HepG2 (cell line): ENCODE data around the gene BPIFA1. TPM values are rescaled to one million over a fixed set of nuclear protein-coding genes. Genes with fewer than 3 reads are reported as not detected.

ENCODE experiments used
- ARNT2 ChIP-seq: sonication (generic); formaldehyde crosslinking; IDR thresholded peaks from 2 replicates; pipeline ENCODE4 v1.8.0; 2022; ENCODE audit warnings: mild to moderate bottlenecking, low read depth, missing genetic modification reagents, moderate library complexity
- CREB1 ChIP-seq, 2 experiments: fragments of 450-650 bp in 1 of 2; IDR thresholded peaks; 2 replicates each; pipeline ENCODE4 v1.6.1; 2016 to 2017; ENCODE audit warnings: control low read depth in 1 of 2, mild to moderate bottlenecking in 1 of 2, missing compliant biosample characterization in 1 of 2, missing genetic modification characterization in 1 of 2
- DNMT3B ChIP-seq: conservative IDR thresholded peaks from 2 replicates; pipeline ENCODE4 v1.6.1; 2016; ENCODE audit warnings: missing biosample characterization, control low read depth
- EED ChIP-seq: sonication (generic); formaldehyde crosslinking; IDR thresholded peaks from 2 replicates; pipeline ENCODE4 v1.5.0; 2020; ENCODE audit warnings: mild to moderate bottlenecking, missing genetic modification reagents
- ELF1 ChIP-seq: sonication (generic); formaldehyde crosslinking; IDR thresholded peaks from 2 replicates; pipeline ENCODE4 v1.4.0; 2020; ENCODE audit warnings: missing genetic modification reagents
- NFYC ChIP-seq: IDR thresholded peaks from 2 replicates; pipeline ENCODE4 v1.6.1; 2016; ENCODE audit warnings: missing genetic modification reagents, missing compliant biosample characterization
- RFX3 ChIP-seq: IDR thresholded peaks from 2 replicates; pipeline ENCODE4 v1.6.1; 2016; ENCODE audit warnings: missing biosample characterization, missing genetic modification reagents
- RORA ChIP-seq: sonication (generic); formaldehyde crosslinking; IDR thresholded peaks from 2 replicates; pipeline ENCODE4 v1.5.0; 2020; ENCODE audit warnings: mild to moderate bottlenecking, missing genetic modification reagents, moderate library complexity
- TBP ChIP-seq: sonication (generic); formaldehyde crosslinking; IDR thresholded peaks from 2 replicates; pipeline ENCODE4 v1.5.0; 2020; ENCODE audit warnings: missing genetic modification reagents
- TEAD3 ChIP-seq: optimal IDR thresholded peaks from 2 replicates; pipeline ENCODE3; 2016; ENCODE audit warnings: borderline replicate concordance
- ZBTB42 ChIP-seq: sonication (generic); formaldehyde crosslinking; IDR thresholded peaks from 2 replicates; pipeline ENCODE4 v1.5.0; 2020; ENCODE audit warnings: mild to moderate bottlenecking, missing genetic modification reagents
- ZNF180 ChIP-seq: sonication (generic); formaldehyde crosslinking; IDR thresholded peaks from 2 replicates; pipeline ENCODE4 v1.4.0; 2020; ENCODE audit warnings: low read depth, missing genetic modification reagents, borderline replicate concordance
- ZNF343 ChIP-seq: sonication (generic); formaldehyde crosslinking; IDR thresholded peaks from 2 replicates; pipeline ENCODE4 v1.4.0; 2020; ENCODE audit warnings: mild to moderate bottlenecking, missing genetic modification reagents
- ZNF552 ChIP-seq: sonication (generic); formaldehyde crosslinking; IDR thresholded peaks from 2 replicates; pipeline ENCODE4 v1.9.0; 2022; ENCODE audit warnings: missing genetic modification reagents, mild to moderate bottlenecking, borderline replicate concordance
- ZNF598 ChIP-seq: sonication (generic); formaldehyde crosslinking; IDR thresholded peaks from 2 replicates; pipeline ENCODE4 v1.5.1; 2020; ENCODE audit warnings: mild to moderate bottlenecking, missing genetic modification reagents, borderline replicate concordance
- ZNF850 ChIP-seq: sonication (generic); formaldehyde crosslinking; conservative IDR thresholded peaks from 2 replicates; pipeline ENCODE4 v1.9.0; 2021; ENCODE audit warnings: mild to moderate bottlenecking, missing genetic modification reagents
- polyA plus RNA-seq, 8 experiments: library from polyadenylated mRNA; depleted of rRNA in 3 of 8; stranded (reverse) in 7 of 8; unstranded in 1 of 8; fragments of >200 nt; fragmentation: Illumina TruSeq in 4 of 8; extraction: Trizol in 4 of 8; gene quantifications; 2 replicates each; pipeline versions ENCODE4 v1.2.1 to v1.2.3, GENCODE V29; 2011 to 2016; ENCODE audit warnings: low read depth in 4 of 8, missing spikeins in 1 of 8, mixed read lengths in 1 of 8; ENCODE audit not compliant: insufficient read depth in 1 of 8
- total RNA-seq, 5 experiments: library from RNA; depleted of rRNA; stranded (reverse); fragments of >200 nt; fragmentation: Illumina TruSeq; extraction: Trizol; gene quantifications; 2 replicates each; pipeline ENCODE4 v1.2.3, GENCODE V29; 2016; ENCODE audit warnings: low read depth in 1 of 5
- TF ChIP-seq, protein P1 (sequence below): sonication (generic); formaldehyde crosslinking; IDR thresholded peaks from 2 replicates; pipeline ENCODE4 v1.9.0; 2021; ENCODE audit warnings: missing genetic modification reagents, mild to moderate bottlenecking, borderline replicate concordance
- TF ChIP-seq, protein P2 (sequence below): sonication (generic); formaldehyde crosslinking; IDR thresholded peaks from 2 replicates; pipeline ENCODE4 v1.4.0; 2020; ENCODE audit warnings: low read depth, mild to moderate bottlenecking, missing genetic modification reagents
- TF ChIP-seq, protein P3 (sequence below): sonication (generic); formaldehyde crosslinking; IDR thresholded peaks from 2 replicates; pipeline ENCODE4 v1.4.0; 2020; ENCODE audit warnings: mild to moderate bottlenecking, missing genetic modification reagents
- TF ChIP-seq, protein P4 (sequence below): sonication (generic); formaldehyde crosslinking; IDR thresholded peaks from 2 replicates; pipeline ENCODE4 v1.4.0; 2020; ENCODE audit warnings: missing genetic modification reagents
- TF ChIP-seq, protein P5 (sequence below): sonication (generic); formaldehyde crosslinking; IDR thresholded peaks from 2 replicates; pipeline ENCODE4 v1.8.1; 2023; ENCODE audit warnings: mild to moderate bottlenecking, moderate library complexity, missing genetic modification reagents

Gene BPIFA1
- total and polyA plus RNA-seq, 2 of the 13 experiments (the other 11 are each of a cell fraction or from before 2014, with no cell fraction given) = not detected

DNA sequence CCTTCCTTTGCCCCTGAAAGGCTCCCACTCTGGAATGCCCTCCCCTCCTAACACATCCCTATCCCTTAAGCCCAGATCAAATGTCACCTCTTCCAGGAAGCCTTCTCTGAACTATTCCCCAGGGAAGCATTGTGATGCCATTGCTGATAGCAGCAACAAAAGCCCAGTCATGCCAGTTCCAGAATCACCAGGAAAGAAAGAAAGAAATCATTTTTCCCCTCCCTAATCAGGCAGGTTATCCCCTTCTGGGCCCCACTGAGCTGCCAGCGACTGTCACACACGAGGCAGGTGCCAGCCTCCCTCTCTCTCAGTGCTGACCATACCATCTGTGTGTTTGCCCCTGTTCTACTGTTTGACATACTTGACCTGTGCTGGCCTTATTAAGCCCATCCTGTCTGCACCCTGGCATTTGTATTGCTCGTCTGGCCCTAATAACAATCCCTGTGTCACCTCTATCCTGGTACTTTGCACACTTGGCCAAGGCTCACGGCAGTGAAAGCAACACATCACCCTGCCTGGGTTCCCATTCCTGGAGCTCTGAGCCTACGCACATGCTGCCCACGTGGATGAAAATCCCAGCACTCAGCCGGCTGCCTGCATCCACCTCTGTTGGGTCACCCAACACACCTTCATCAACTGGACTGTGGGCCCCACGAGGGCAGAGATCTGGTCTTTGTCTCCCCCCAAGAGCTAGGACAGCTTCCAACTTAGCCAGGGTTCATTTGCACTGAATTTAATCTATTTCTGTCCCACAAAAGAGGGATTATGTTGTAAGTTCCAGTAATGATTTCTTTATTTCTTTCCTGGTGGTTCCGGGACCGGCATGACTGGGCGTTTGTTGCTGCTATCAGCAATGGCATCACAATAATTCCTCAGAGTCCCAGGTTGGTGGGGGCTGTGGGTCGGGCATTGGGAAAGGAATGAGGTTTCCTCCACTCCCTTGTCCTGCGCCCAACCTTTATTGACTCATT lies 42.0 kb downstream of the BPIFA1 start (continued):
- TF ChIP-seq RORA (CRISPR knock-in tag) (no peak), CREB1 (IDR thresholded peaks at IDR 0.05) (no peak), CREB1 (CRISPR knock-in tag; IDR thresholded peaks at IDR 0.05) (no peak), ZBTB42 (CRISPR knock-in tag) (peak; percentile 86), EED (CRISPR knock-in tag) (peak; percentile 75; the same call in 1 of the 2 replicates), TEAD3 (CRISPR knock-in tag) (peak; percentile 61), NFYC (CRISPR knock-in tag) (no peak), RFX3 (no peak), ZNF343 (CRISPR knock-in tag) (no peak), ZNF552 (peak; percentile 92; the same call in 1 of the 2 replicates), ARNT2 (CRISPR knock-in tag) (peak; percentile 92), ZNF598 (CRISPR knock-in tag) (peak; percentile 99; the same call in 1 of the 2 replicates), DNMT3B (peak; percentile 81; the same call in 1 of the 2 replicates), ZNF850 (no peak), ZNF180 (CRISPR knock-in tag) (no peak), ELF1 (CRISPR knock-in tag) (peak; percentile 73), TBP (CRISPR knock-in tag) (no peak)
- TF ChIP-seq, protein P1, sequence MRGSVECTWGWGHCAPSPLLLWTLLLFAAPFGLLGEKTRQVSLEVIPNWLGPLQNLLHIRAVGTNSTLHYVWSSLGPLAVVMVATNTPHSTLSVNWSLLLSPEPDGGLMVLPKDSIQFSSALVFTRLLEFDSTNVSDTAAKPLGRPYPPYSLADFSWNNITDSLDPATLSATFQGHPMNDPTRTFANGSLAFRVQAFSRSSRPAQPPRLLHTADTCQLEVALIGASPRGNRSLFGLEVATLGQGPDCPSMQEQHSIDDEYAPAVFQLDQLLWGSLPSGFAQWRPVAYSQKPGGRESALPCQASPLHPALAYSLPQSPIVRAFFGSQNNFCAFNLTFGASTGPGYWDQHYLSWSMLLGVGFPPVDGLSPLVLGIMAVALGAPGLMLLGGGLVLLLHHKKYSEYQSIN (CRISPR knock-in tag) = no peak; the same call in 1 of the 2 replicates
- TF ChIP-seq, protein P2, sequence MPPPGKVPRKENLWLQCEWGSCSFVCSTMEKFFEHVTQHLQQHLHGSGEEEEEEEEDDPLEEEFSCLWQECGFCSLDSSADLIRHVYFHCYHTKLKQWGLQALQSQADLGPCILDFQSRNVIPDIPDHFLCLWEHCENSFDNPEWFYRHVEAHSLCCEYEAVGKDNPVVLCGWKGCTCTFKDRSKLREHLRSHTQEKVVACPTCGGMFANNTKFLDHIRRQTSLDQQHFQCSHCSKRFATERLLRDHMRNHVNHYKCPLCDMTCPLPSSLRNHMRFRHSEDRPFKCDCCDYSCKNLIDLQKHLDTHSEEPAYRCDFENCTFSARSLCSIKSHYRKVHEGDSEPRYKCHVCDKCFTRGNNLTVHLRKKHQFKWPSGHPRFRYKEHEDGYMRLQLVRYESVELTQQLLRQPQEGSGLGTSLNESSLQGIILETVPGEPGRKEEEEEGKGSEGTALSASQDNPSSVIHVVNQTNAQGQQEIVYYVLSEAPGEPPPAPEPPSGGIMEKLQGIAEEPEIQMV (CRISPR knock-in tag) = 0 out of 2 replicates have a peak, but pooled peaks have one; percentile 59
- TF ChIP-seq, protein P3, sequence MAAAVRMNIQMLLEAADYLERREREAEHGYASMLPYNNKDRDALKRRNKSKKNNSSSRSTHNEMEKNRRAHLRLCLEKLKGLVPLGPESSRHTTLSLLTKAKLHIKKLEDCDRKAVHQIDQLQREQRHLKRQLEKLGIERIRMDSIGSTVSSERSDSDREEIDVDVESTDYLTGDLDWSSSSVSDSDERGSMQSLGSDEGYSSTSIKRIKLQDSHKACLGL (CRISPR knock-in tag) = peak; percentile 91
- TF ChIP-seq, protein P4, sequence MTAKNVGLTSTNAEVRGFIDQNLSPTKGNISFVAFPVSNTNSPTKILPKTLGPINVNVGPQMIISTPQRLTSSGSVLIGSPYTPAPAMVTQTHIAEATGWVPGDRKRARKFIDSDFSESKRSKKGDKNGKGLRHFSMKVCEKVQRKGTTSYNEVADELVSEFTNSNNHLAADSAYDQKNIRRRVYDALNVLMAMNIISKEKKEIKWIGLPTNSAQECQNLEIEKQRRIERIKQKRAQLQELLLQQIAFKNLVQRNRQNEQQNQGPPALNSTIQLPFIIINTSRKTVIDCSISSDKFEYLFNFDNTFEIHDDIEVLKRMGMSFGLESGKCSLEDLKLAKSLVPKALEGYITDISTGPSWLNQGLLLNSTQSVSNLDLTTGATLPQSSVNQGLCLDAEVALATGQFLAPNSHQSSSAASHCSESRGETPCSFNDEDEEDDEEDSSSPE (CRISPR knock-in tag) = peak; percentile 70; the same call in 1 of the 2 replicates
- TF ChIP-seq, protein P5, sequence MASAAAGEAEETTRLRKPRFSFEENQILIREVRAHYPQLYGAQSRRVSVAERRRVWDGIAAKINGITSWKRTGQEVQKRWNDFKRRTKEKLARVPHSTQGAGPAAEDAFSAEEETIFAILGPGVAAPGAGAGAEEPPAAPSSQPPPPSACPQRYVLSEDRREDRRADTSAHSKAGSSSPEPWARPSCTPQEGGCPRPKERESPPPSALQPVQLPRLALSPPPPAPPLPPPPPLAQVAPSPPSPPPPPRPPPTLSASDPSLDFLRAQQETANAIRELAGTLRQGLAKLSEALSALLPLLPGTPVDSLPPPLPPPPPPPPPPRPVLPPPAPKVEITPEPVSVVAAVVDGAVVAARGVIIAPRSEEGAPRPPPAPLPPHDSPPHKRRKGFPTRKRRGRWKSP (CRISPR knock-in tag) = peak; percentile 96
